ENCODE results near the gene EIF2B5.
"Not testable (repeated sequence)": the region's sequence is repeated elsewhere in the genome, so short reads cannot be mapped to it uniquely, and the experiment has no call there.

The EIF2B5 gene

GRCh38 chr3:184145751-184146270 is 10.7 kb downstream of the EIF2B5 start:
- DNase-seq (ENCODE audit: low read depth in 2 of 2) = no peak

- no peak for DNase-seq (ENCODE audit: low read depth in 2 of 2)
These were observed 12.9 kb downstream of the EIF2B5 start for GRCh38 chr3:184148076-184148475.

- DNase-seq (ENCODE audit: low read depth in 2 of 2) = no peak
These were observed 14.0 kb downstream of the EIF2B5 start for GRCh38 chr3:184149123-184149522.

- DNase-seq (ENCODE audit: low read depth in 2 of 2) = not testable (repeated sequence)
These were observed 14.6 kb downstream of the EIF2B5 start for GRCh38 chr3:184149770-184150169.

GRCh38 chr3:184154885-184155643 is 19.9 kb downstream of the EIF2B5 start, which contains the start of gene DVL3:
DVL3 (plus strand) TSS chr3:184155377; CDS start chr3:184155636, 259 bp downstream.
- DNase-seq (ENCODE audit: low read depth in 2 of 2) = no peak

- DNase-seq (ENCODE audit: low read depth in 2 of 2) = no peak
These were observed 20.7 kb downstream of the EIF2B5 start for GRCh38 chr3:184155644-184156521.

- no peak for DNase-seq (ENCODE audit: low read depth in 2 of 2)
These were observed 21.4 kb downstream of the EIF2B5 start for GRCh38 chr3:184156522-184156955.

- DNase-seq (ENCODE audit: low read depth in 2 of 2) = no peak
These were observed 22.0 kb downstream of the EIF2B5 start for GRCh38 chr3:184157206-184157605.

GRCh38 chr3:184158404-184158803 is 23.2 kb downstream of the EIF2B5 start:
- no peak for DNase-seq (ENCODE audit: low read depth in 2 of 2)

- DNase-seq (ENCODE audit: low read depth in 2 of 2) = no peak
These were observed 25.3 kb downstream of the EIF2B5 start for GRCh38 chr3:184160456-184160855.

GRCh38 chr3:184162571-184163070 is 27.5 kb downstream of the EIF2B5 start:
- DNase-seq (ENCODE audit: low read depth in 2 of 2) = not testable (repeated sequence)

- DNase-seq (ENCODE audit: low read depth in 2 of 2) = no peak
These were observed 29.6 kb downstream of the EIF2B5 start for GRCh38 chr3:184164648-184165330.

- no peak for DNase-seq (ENCODE audit: low read depth in 2 of 2)
These were observed 30.4 kb downstream of the EIF2B5 start for GRCh38 chr3:184165543-184165942.

GRCh38 chr3:184166671-184167070 is 31.5 kb downstream of the EIF2B5 start:
- no peak for DNase-seq (ENCODE audit: low read depth in 2 of 2)

GRCh38 chr3:184167786-184168185 is 32.6 kb downstream of the EIF2B5 start:
- no peak for DNase-seq (ENCODE audit: low read depth in 2 of 2)

GRCh38 chr3:184168363-184169120 is 33.4 kb downstream of the EIF2B5 start:
- DNase-seq (ENCODE audit: low read depth in 2 of 2) = no peak

- no peak for DNase-seq (ENCODE audit: low read depth in 2 of 2)
These were observed 35.0 kb downstream of the EIF2B5 start for GRCh38 chr3:184169896-184170875.

GRCh38 chr3:184171562-184171961 is 36.4 kb downstream of the EIF2B5 start:
- DNase-seq (ENCODE audit: low read depth in 2 of 2) = no peak

GRCh38 chr3:184172681-184173373 is 37.7 kb downstream of the EIF2B5 start:
- DNase-seq (ENCODE audit: low read depth in 2 of 2) = no peak
